ENCODE measurements around the gene GREM1. TPM values are rescaled to one million over a fixed set of nuclear protein-coding genes. Genes with fewer than 3 reads are reported as not detected.

GREM1 gene
- total RNA-seq, result 1 to 10 TPM in 3 of 7 donors, under 1 TPM in 3, not detected in 1; 0.09 to 3.3 (median 1.0) TPM
- 1 to 10 TPM in 1 of 3 donors, under 1 TPM in 2; 0.06 to 1.2 (median 0.13) TPM for polyA plus RNA-seq
- long read RNA-seq, donor 1, result 0 reads
- long read RNA-seq, donor 2, result 0 reads

DNA sequence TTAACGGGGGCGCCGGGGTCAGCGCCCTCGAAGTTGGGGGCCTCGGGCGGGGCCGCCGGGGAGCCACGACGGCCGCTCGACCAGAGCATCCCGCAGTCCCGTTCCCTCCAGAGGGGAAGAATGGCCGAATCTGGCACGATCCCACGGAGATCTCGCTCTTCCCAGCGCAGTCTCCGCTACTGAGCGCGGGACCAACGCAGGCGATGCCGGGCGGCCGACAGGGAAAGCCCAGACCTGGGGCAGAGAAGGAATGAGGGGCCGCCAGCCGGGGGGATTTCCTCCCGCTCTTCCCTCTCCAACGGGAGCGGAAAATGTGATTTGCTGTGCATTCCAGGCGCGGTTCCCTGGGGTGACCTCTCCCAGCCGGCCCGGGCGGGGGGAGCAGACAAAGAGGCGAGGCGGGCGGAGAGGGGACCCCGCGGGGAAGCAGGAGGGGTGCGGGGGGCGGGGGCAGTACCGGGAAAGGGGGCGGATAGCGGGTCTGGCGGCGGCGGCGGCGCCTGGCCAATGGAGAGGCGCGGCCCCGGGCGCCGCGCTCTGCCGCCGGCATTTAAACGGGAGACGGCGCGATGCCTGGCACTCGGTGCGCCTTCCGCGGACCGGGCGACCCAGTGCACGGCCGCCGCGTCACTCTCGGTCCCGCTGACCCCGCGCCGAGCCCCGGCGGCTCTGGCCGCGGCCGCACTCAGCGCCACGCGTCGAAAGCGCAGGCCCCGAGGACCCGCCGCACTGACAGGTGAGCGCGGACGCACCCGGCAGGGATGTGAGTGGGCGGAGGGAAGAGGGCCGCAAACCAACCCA lies at the start of gene GREM1:
GREM1 (plus strand) TSS at position 579 of the 801 bp plus-strand sequence. CDS start 12,687 bp downstream, outside the sequence.
- no peaks in the 10 kb centered on the region for H3K9me3 ChIP-seq
- DNase-seq, result no peak
- no peaks in the 10 kb centered on the region for H3K36me3 ChIP-seq
- 1 to 14% (median 3%) methylated on average over 37 to 99 of the region's 99 CpGs for WGBS, 5 donors
- TF ChIP-seq POLR2AphosphoS5 (IDR thresholded peaks at IDR 0.05), result no peak
- TF ChIP-seq POLR2A (IDR thresholded peaks at IDR 0.05), result no peak
- TF ChIP-seq, protein P1, sequence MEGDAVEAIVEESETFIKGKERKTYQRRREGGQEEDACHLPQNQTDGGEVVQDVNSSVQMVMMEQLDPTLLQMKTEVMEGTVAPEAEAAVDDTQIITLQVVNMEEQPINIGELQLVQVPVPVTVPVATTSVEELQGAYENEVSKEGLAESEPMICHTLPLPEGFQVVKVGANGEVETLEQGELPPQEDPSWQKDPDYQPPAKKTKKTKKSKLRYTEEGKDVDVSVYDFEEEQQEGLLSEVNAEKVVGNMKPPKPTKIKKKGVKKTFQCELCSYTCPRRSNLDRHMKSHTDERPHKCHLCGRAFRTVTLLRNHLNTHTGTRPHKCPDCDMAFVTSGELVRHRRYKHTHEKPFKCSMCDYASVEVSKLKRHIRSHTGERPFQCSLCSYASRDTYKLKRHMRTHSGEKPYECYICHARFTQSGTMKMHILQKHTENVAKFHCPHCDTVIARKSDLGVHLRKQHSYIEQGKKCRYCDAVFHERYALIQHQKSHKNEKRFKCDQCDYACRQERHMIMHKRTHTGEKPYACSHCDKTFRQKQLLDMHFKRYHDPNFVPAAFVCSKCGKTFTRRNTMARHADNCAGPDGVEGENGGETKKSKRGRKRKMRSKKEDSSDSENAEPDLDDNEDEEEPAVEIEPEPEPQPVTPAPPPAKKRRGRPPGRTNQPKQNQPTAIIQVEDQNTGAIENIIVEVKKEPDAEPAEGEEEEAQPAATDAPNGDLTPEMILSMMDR (IDR thresholded peaks at IDR 0.05 in 8 of 11, conservative IDR thresholded peaks at IDR 0.05 in 3 of 11), result no peak
- peaks cover 8 to 89% (median 59%) of the 10 kb centered on the region in 7 donors for H3K27me3 ChIP-seq (replicated peaks in 1 of 7)
- H3K27ac ChIP-seq, result no peak within 1 kb of the TSS
- intact Hi-C loops (cut with DNase I; ENCODE audit: low total_unique reads), result no loop called here
- H3K4me1 ChIP-seq, result peaks cover 19 to 36% (median 30%) of the 10 kb centered on the region in 6 donors
- peak within 1 kb of the TSS in 7 of 8 donors; percentile 14 to 61 (median 26) for H3K4me3 ChIP-seq

DNA sequence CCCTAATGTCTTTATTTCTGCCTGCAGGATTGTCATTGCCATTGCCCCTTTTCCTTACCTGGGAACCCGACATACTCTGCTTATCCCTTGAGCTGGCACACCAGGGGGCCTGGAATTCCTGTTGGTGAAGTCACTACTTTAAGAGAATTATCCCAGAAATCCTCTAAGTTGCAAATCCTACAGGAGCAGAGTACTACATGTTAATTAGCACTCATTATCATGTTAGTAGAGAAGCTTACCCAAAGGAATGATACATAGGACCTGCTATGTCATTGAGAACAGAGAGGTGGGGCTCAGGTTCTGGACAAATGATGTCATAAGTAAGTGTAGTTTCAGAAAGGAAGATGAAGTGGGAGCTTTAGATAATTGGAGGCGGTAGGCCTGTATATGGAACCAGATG lies 48.9 kb upstream of the GREM1 start:
- DNase-seq, result no peak
- 82 to 96% (median 85%) methylated on average over 2 of the region's 2 CpGs for WGBS, 5 donors
- no peaks in the 10 kb centered on the region for H3K9me3 ChIP-seq
- no peak overlapping the region for H3K27ac ChIP-seq
- H3K27me3 ChIP-seq (replicated peaks in 1 of 7), result no peaks in the 10 kb centered on the region
- intact Hi-C loops (cut with DNase I; ENCODE audit: low total_unique reads), result no loop called here
- no peaks in the 10 kb centered on the region for H3K4me1 ChIP-seq
- H3K4me3 ChIP-seq, result no peak overlapping the region
- H3K36me3 ChIP-seq, result no peaks in the 10 kb centered on the region
- TF ChIP-seq POLR2A (IDR thresholded peaks at IDR 0.05), result no peak
- TF ChIP-seq POLR2AphosphoS5 (IDR thresholded peaks at IDR 0.05), result no peak
- TF ChIP-seq, protein P1 (IDR thresholded peaks at IDR 0.05 in 8 of 11, conservative IDR thresholded peaks at IDR 0.05 in 3 of 11), result no peak

DNA sequence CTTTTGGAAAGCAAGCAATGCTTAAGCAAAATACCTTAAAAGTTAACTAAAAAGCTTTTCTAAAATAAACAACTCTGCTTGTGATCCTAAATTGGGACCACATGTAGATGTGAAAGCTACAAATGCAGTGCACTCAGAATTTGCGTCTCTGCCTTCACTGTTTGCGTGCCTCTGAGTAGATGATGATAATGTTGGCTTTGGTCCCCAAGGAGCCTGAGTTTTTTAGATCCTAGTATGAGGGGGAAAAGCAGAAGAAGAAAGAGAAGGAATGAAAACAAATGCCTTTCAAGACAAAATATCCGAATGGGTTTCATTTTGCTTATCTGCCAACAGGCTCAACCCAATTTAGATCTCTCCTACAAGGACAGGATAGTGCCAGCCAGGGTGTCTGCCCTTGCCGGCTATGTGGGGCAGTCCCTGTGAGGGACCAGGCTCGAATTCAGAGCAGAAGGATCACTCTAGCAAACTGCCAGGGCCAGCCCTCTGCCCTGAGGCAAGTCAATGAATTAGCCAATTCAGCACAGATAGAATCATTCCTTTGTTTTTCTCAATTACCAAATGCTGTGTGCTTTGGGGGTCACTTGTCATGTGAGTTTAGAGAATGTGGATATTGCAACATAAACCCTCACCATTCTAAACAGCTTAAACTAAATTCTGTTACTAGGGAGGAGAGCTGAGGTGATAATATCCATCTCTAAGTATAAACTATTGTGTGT lies 47.8 kb upstream of the GREM1 start:
- Histone ChIP-seq H3K4me3 (no peak overlapping the region), H3K27me3 (replicated peaks in 1 of 7) (no peaks in the 10 kb centered on the region), H3K27ac (no peak overlapping the region), H3K4me1 (no peaks in the 10 kb centered on the region), H3K9me3 (no peaks in the 10 kb centered on the region), H3K36me3 (no peaks in the 10 kb centered on the region)
- TF ChIP-seq, protein P1 (IDR thresholded peaks at IDR 0.05 in 8 of 11, conservative IDR thresholded peaks at IDR 0.05 in 3 of 11), result no peak
- TF ChIP-seq POLR2AphosphoS5 (IDR thresholded peaks at IDR 0.05) (no peak), POLR2A (IDR thresholded peaks at IDR 0.05) (no peak)
- no peak for DNase-seq
- intact Hi-C loops (cut with DNase I; ENCODE audit: low total_unique reads), result no loop called here
- 52 to 81% (median 72%) methylated on average over 5 of the region's 5 CpGs for WGBS, 5 donors

DNA sequence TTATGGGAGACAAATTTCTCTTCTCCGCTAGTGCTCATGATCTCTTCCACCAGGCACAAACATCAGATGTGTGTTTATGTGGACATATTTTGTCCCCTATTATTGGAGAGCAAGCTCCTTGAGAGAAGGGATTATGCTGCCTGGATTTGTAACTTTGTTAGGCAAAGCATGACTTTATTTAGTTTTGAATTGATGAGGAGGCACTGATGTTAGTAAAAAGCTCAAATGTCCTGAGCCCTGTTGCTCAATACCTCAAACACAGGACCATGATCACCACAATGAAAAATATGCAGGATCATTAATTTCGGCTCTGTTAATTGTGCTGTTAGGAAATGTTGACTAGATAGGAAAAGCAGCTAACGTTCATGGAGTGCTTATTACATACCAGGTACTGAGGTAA lies 47.2 kb upstream of the GREM1 start:
- TF ChIP-seq POLR2AphosphoS5 (IDR thresholded peaks at IDR 0.05) (no peak), POLR2A (IDR thresholded peaks at IDR 0.05) (no peak)
- TF ChIP-seq, protein P1 (IDR thresholded peaks at IDR 0.05 in 8 of 11, conservative IDR thresholded peaks at IDR 0.05 in 3 of 11), result no peak
- Histone ChIP-seq H3K9me3 (no peaks in the 10 kb centered on the region), H3K4me3 (no peak overlapping the region), H3K4me1 (no peaks in the 10 kb centered on the region), H3K27ac (no peak overlapping the region), H3K27me3 (replicated peaks in 1 of 7) (no peaks in the 10 kb centered on the region), H3K36me3 (no peaks in the 10 kb centered on the region)
- intact Hi-C loops (cut with DNase I; ENCODE audit: low total_unique reads), result no loop called here
- no peak for DNase-seq
- WGBS, 5 donors, result 84 to 95% (median 91%) methylated on average over 3 of the region's 3 CpGs
